Psoas muscle (tissue), 8 donors: Measurements from ENCODE around the gene COL17A1. TPM values are rescaled to one million over a fixed set of nuclear protein-coding genes. Genes with fewer than 3 reads are reported as not detected.

Experiments used
- ATAC-seq, 4 donors: fragments of 200-7000 bp; cut with Tn5 transposase; one replicate each; pipeline ENCODE4 v1.9.1; 2020; ENCODE audit warnings: moderate library complexity in 3 of 4, mild to moderate bottlenecking in 2 of 4
- DNase-seq, 2 donors: peaks; one replicate each; pipeline ENCODE4 v3.0.0-alpha.2; 2020
- H3K27ac ChIP-seq: fragments of 200-600 bp; one replicate; pipeline ENCODE4 v1.8.0; 2022
- H3K27me3 ChIP-seq, 3 donors: fragments of 200-600 bp in 1 of 3; one replicate each; pipeline versions ENCODE4 v1.6.1 to v1.8.0; 2013 to 2022; ENCODE audit warnings: low read length in 2 of 3, mild to moderate bottlenecking in 2 of 3, moderate library complexity in 1 of 3; ENCODE audit not compliant: insufficient read depth in 3 of 3
- H3K36me3 ChIP-seq, 2 donors: fragments of 200-600 bp in 1 of 2; one replicate each; pipeline versions ENCODE4 v1.6.1 to v1.8.0; 2013 to 2022; ENCODE audit warnings: low read depth in 1 of 2, mild to moderate bottlenecking in 1 of 2, moderate library complexity in 1 of 2; ENCODE audit not compliant: insufficient read depth in 1 of 2
- H3K4me1 ChIP-seq: fragments of 200-600 bp; one replicate; pipeline ENCODE4 v1.8.0; 2022
- H3K4me3 ChIP-seq: fragments of 200-600 bp; one replicate; pipeline ENCODE4 v1.8.0; 2022; ENCODE audit warnings: mild to moderate bottlenecking
- H3K9me3 ChIP-seq: fragments of 200-600 bp; one replicate; pipeline ENCODE4 v1.8.0; 2022
- WGBS, 3 donors: extraction: QIAGEN DNeasy Blood & Tissue Kit; methylation state at CpG; one replicate each; pipeline versions ENCODE4 v1.1.6 to v1.1.7; 2013; 5-methylcytosine and 5-hydroxymethylcytosine counted together
- intact Hi-C, 2 donors: fragments of 100-400 bp; cut with DNase I; formaldehyde crosslinking; loops; one replicate each; pipeline versions ENCODE4 v1.11.0 to v1.14.2; 2022
- long read RNA-seq, 2 donors: library from polyadenylated mRNA; unstranded; transcript quantifications; one replicate each; pipeline ENCODE4 v2.0.0, GENCODE V29; 2021
- polyA plus RNA-seq, 3 donors: library from polyadenylated mRNA; stranded (reverse); fragments of 200-250 nt; gene quantifications; one replicate each; pipeline ENCODE4 v1.2.3, GENCODE V29; 2013
- total RNA-seq, 4 donors: library from RNA; stranded (reverse); fragmentation: NEBNext Ultra II Directional in 2 of 4; extraction: Animal tissue kit (Norgen Biotek cat#: 25700) in 2 of 4; gene quantifications; one replicate each; pipeline versions ENCODE4 v1.2.1 to v1.2.4, GENCODE V29; 2021 to 2023
- TF ChIP-seq, protein P1 (sequence below): fragments of 200-600 bp; IDR thresholded peaks from one replicate; pipeline ENCODE4 v1.8.0; 2022; ENCODE audit warnings: antibody characterized with exemption
- donor health status: healthy with polysubstance abuse.
- donor health status: DM: no; HTN: no; CAD: no; lungs with moderate emphysema.
- donor health status: Bipolar disorder and iron deficiency.
- donor health status: healthy.
- donor health status: DM: yes; HTN: yes; CAD: no.
- donor health status: DM: no; HTN: no; CAD: no.
- donor health status: DM: no; HTN: no; CAD: no.
- donor health status: DM: yes; HTN: yes; CAD: no.

Gene COL17A1
- total RNA-seq (under 1 TPM in 1 of 4 donors, not detected in 3; 0.10 TPM), polyA plus RNA-seq (under 1 TPM; 0.01 to 0.18 (median 0.01) TPM)
- long read RNA-seq, donor 1, result 0 reads
- long read RNA-seq, donor 2, result 0 reads

DNA sequence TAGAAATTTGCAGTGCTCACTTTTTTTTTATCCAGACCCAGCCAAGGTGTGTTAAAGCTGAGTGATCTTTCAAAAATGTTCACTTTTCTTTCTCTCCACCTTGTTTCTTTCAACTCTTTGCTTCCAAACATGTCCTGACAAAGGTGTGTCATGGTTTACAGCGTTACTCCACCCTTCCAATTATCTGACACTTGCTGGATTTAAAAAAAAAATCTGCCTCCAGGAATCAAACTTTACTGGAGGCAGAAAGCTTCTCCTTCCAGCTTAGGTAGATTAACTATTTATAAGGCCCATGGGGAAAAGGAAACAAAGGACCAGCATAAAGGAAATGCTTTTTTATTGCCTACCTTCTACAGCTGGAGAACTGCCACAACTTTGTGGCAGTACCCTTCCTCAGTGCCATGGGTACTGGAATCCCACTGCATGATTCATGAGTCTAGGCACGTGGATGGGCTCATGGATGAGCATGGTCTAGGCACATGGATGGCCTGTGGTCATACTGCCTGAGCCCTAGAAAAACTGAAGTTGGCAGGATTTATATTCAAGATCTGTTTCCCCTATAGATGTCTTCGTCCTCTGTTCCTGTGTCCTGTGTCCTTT lies at the start of gene COL17A1:
COL17A1 (minus strand) TSS at position 80 of the 600 bp plus-strand sequence. CDS start 5,207 bp downstream, outside the sequence.
- Histone ChIP-seq H3K27ac (no peak within 1 kb of the TSS), H3K9me3 (no peaks in the 10 kb centered on the region), H3K27me3 (peaks cover 0 to 2% (median 0%) of the 10 kb centered on the region in 3 donors), H3K4me1 (no peaks in the 10 kb centered on the region), H3K4me3 (no peak within 1 kb of the TSS), H3K36me3 (no peaks in the 10 kb centered on the region)
- DNase-seq (no peak), ATAC-seq (no peak)
- intact Hi-C loops, result no loop called here
- TF ChIP-seq, protein P1, sequence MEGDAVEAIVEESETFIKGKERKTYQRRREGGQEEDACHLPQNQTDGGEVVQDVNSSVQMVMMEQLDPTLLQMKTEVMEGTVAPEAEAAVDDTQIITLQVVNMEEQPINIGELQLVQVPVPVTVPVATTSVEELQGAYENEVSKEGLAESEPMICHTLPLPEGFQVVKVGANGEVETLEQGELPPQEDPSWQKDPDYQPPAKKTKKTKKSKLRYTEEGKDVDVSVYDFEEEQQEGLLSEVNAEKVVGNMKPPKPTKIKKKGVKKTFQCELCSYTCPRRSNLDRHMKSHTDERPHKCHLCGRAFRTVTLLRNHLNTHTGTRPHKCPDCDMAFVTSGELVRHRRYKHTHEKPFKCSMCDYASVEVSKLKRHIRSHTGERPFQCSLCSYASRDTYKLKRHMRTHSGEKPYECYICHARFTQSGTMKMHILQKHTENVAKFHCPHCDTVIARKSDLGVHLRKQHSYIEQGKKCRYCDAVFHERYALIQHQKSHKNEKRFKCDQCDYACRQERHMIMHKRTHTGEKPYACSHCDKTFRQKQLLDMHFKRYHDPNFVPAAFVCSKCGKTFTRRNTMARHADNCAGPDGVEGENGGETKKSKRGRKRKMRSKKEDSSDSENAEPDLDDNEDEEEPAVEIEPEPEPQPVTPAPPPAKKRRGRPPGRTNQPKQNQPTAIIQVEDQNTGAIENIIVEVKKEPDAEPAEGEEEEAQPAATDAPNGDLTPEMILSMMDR, result no peak
- 61 to 70% (median 67%) methylated on average over 3 of the region's 3 CpGs for WGBS, 3 donors

DNA sequence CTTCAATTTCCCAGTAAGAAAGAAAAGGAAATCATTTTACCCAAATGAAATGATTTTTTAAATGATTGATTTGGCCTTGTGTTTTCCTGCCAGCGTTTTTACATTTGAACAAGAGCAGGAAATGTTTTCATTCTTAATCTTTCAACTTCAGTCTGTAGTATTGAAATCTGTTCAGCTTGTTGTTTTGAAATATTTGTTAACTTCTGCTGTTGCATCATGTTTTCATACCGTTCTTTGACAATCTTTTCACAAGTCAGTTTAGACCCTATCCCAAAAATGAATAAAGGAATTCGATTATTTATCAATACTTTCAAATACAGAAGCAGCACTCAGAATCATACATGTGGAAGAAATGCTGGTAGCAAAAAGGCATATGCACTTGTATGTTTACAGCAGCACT lies 44.4 kb upstream of the COL17A1 start:
- TF ChIP-seq, protein P1, result no peak
- Histone ChIP-seq H3K27ac (no peak overlapping the region), H3K4me1 (no peaks in the 10 kb centered on the region), H3K9me3 (no peaks in the 10 kb centered on the region), H3K27me3 (no peaks in the 10 kb centered on the region), H3K36me3 (peaks cover 0 to 14% of the 10 kb centered on the region in 2 donors), H3K4me3 (no peak overlapping the region)
- 72 to 78% (median 77%) methylated on average over 3 of the region's 3 CpGs for WGBS, 3 donors
- DNase-seq (no peak), ATAC-seq (no peak)
- intact Hi-C loops, result no loop called here

DNA sequence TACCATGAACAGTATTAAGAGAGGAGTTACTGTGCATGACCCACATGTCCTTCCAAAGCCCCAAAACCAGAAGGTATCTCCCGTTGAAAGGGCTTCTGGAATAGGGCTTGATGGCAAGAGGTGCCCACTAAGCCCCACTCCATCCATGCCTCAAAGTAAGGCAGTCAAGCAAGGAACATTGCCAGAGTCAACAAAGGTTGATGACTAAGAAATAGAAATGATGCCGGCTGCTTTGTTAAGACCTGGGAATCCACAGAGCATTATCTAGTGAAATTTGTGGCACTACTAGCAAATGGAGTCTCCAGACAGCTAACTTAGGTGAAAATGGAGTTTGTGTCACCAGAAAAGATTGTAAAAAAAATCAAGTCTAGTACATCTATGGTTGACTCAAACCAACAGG lies 42.5 kb upstream of the COL17A1 start:
- ATAC-seq (no peak), DNase-seq (no peak)
- H3K27me3 ChIP-seq, result no peaks in the 10 kb centered on the region
- H3K4me1 ChIP-seq, result no peaks in the 10 kb centered on the region
- no peaks in the 10 kb centered on the region for H3K9me3 ChIP-seq
- H3K4me3 ChIP-seq, result no peak overlapping the region
- H3K27ac ChIP-seq, result no peak overlapping the region
- H3K36me3 ChIP-seq, result peaks cover 0 to 14% of the 10 kb centered on the region in 2 donors
- intact Hi-C loops, result loop anchor here (10.0 kb wide), 2 partner anchors 127 to 243 kb away; partner anchors contain the start of gene GSTO1 (in 1 of the 2)
- WGBS, 3 donors, result 86 to 88% (median 88%) methylated on average over 2 of the region's 2 CpGs
- TF ChIP-seq, protein P1, result no peak

DNA sequence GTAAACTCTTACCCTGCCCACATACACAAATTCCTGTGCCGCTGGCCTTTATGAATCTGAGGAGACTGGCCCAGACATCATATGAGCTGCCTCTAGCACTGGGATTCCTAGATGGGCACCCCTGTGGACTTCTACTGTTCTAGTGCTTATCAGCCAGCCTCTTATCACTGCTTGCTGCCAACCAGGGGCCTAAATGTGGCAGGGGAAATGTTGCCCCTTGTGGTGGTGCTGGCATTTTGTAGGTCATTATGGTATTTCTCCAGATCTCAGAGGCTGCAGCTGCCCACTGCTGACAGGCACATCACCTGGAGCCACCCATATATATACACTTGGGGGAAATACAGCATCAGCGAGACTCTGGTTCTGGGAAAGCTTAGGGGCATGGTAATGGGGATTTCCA lies 41.7 kb upstream of the COL17A1 start:
- intact Hi-C loops, result loop anchor here (10.0 kb wide), 2 partner anchors 127 to 243 kb away; partner anchors contain the start of gene GSTO1 (in 1 of the 2)
- Histone ChIP-seq H3K27me3 (no peaks in the 10 kb centered on the region), H3K9me3 (no peaks in the 10 kb centered on the region), H3K4me3 (no peak overlapping the region), H3K36me3 (peaks cover 0 to 14% of the 10 kb centered on the region in 2 donors), H3K27ac (no peak overlapping the region), H3K4me1 (peaks cover 5% of the 10 kb centered on the region)
- DNase-seq (no peak), ATAC-seq (no peak)
- 63 to 69% (median 66%) methylated on average over 2 of the region's 2 CpGs for WGBS, 3 donors
- TF ChIP-seq, protein P1, result no peak
